ENCODE data around the gene CHRNA9. TPM values are rescaled to one million over a fixed set of nuclear protein-coding genes. Genes with fewer than 3 reads are reported as not detected.

Gene CHRNA9
- total and polyA plus RNA-seq, 2 of the 13 experiments (the other 11 are each of a cell fraction or from before 2014, with no cell fraction given), result not detected

GRCh38 chr4:40350627-40351227 lies 15.6 kb downstream of the CHRNA9 start (continued):
- TF ChIP-seq ZNF10 (CRISPR knock-in tag; IDR thresholded peaks at IDR 0.05; ENCODE audit: borderline replicate concordance, low read depth) (no peak), POGZ (CRISPR knock-in tag; IDR thresholded peaks at IDR 0.05) (no peak)

GRCh38 chr4:40354158-40354557 lies 19.0 kb downstream of the CHRNA9 start:
- Histone ChIP-seq H3K79me2 (ENCODE audit: insufficient read depth, low read length) (no peaks in the 10 kb centered on the region), H3K4me2 (ENCODE audit: low read depth, low read length) (no peak overlapping the region), H4K20me1 (ENCODE audit: insufficient read depth, low read length) (no peaks in the 10 kb centered on the region), H3K27ac (ENCODE audit: extremely low read length, insufficient read depth, low read length) (no peak overlapping the region), H3K4me3 (replicated peaks in 1 of 3; ENCODE audit: insufficient read depth in 1 of 3, low read depth in 2 of 3, low read length in 3 of 3) (no peak overlapping the region), H3K36me3 (replicated peaks in 1 of 2; ENCODE audit: control insufficient read depth in 1 of 2, insufficient read depth in 2 of 2, low read length in 2 of 2) (no peaks in the 10 kb centered on the region), H3K9me3 (ENCODE audit: low read length) (no peaks in the 10 kb centered on the region), H3K9ac (ENCODE audit: insufficient read depth, low read depth, low read length) (no peak overlapping the region), H2AFZ (ENCODE audit: low read length) (no peak overlapping the region), H3K27me3 (ENCODE audit: control insufficient read depth in 1 of 2, insufficient read depth in 2 of 2, low read length in 2 of 2) (no peaks in the 10 kb centered on the region), H3K4me1 (ENCODE audit: insufficient read depth, low read length) (no peaks in the 10 kb centered on the region)
- in situ Hi-C loops (cut with HindIII; ENCODE audit: extremely low pct_ligation_motif_present, low pct_unique_long_range_greater_than_20kb), result no loop called here
- CTCF ChIA-PET (ENCODE audit: low intra/inter-chr PET ratio, low total read pairs), result no interaction called here
- FAIRE-seq (no peak), DNase-seq (ENCODE audit: low spot score) (no peak), ATAC-seq (no peak)
- POLR2A ChIA-PET, result no interaction called here
- no TSS peak for BruUV-seq (replicated peaks)
- no peak for TF ChIP-seq ZIK1 (CRISPR knock-in tag; IDR thresholded peaks at IDR 0.05; ENCODE audit: borderline replicate concordance, low read depth)
- no peak for TF ChIP-seq SKI (IDR thresholded peaks at IDR 0.05; ENCODE audit: partially characterized antibody)
- TF ChIP-seq ZNF713 (CRISPR knock-in tag; IDR thresholded peaks at IDR 0.05), result no peak
- peak in 1 of 2 experiments; percentile 56; a peak in 2 of 4 replicates for TF ChIP-seq MAFK (conservative IDR thresholded peaks at IDR 0.05 in 1 of 2, IDR thresholded peaks at IDR 0.05 in 1 of 2; ENCODE audit: low read length in 2 of 2)
- 0 out of 2 replicates have a peak, but pooled peaks have one; percentile 16 for TF ChIP-seq MAFF (IDR thresholded peaks at IDR 0.05; ENCODE audit: low read depth, low read length)
- intact Hi-C loops (cut with micrococcal nuclease; ENCODE audit: unreplicated experiment), result no loop called here
- 69% methylated on average over 11 of the region's 11 CpGs for WGBS (ENCODE audit: low lambda C conversion rate)

- Histone ChIP-seq H3K4me2 (ENCODE audit: low read depth, low read length) (no peak overlapping the region), H3K9ac (ENCODE audit: insufficient read depth, low read depth, low read length) (no peak overlapping the region), H3K79me2 (ENCODE audit: insufficient read depth, low read length) (no peaks in the 10 kb centered on the region), H3K4me1 (ENCODE audit: insufficient read depth, low read length) (no peaks in the 10 kb centered on the region), H2AFZ (ENCODE audit: low read length) (no peak overlapping the region), H3K27me3 (ENCODE audit: control insufficient read depth in 1 of 2, insufficient read depth in 2 of 2, low read length in 2 of 2) (no peaks in the 10 kb centered on the region), H3K9me3 (ENCODE audit: low read length) (no peaks in the 10 kb centered on the region), H3K36me3 (replicated peaks in 1 of 2; ENCODE audit: control insufficient read depth in 1 of 2, insufficient read depth in 2 of 2, low read length in 2 of 2) (no peaks in the 10 kb centered on the region), H4K20me1 (ENCODE audit: insufficient read depth, low read length) (no peaks in the 10 kb centered on the region), H3K4me3 (replicated peaks in 1 of 3; ENCODE audit: insufficient read depth in 1 of 3, low read depth in 2 of 3, low read length in 3 of 3) (no peak overlapping the region), H3K27ac (ENCODE audit: extremely low read length, insufficient read depth, low read length) (no peak overlapping the region)
- ATAC-seq (no peak), FAIRE-seq (no peak), DNase-seq (ENCODE audit: low spot score) (no peak)
- ChIA-PET POLR2A (no interaction called here), CTCF (ENCODE audit: low intra/inter-chr PET ratio, low total read pairs) (no interaction called here)
- WGBS (ENCODE audit: low lambda C conversion rate), result 35% methylated on average over 5 of the region's 5 CpGs
- in situ Hi-C loops (cut with HindIII; ENCODE audit: extremely low pct_ligation_motif_present, low pct_unique_long_range_greater_than_20kb) (no loop called here), intact Hi-C loops (cut with micrococcal nuclease; ENCODE audit: unreplicated experiment) (no loop called here)
- BruUV-seq (replicated peaks), result no TSS peak
- TF ChIP-seq GLMP (CRISPR knock-in tag; IDR thresholded peaks at IDR 0.05; ENCODE audit: borderline replicate concordance) (no peak), TGIF2 (CRISPR knock-in tag; IDR thresholded peaks at IDR 0.05) (no peak), ONECUT2 (CRISPR knock-in tag; IDR thresholded peaks at IDR 0.05) (no peak), DBP (CRISPR knock-in tag; IDR thresholded peaks at IDR 0.05; ENCODE audit: not compliant biosample characterization) (no peak), ZEB1 (IDR thresholded peaks at IDR 0.05; ENCODE audit: insufficient replicate concordance, low read depth) (no peak), SALL2 (CRISPR knock-in tag; IDR thresholded peaks at IDR 0.05) (no peak)
These were observed 20.0 kb downstream of the CHRNA9 start for GRCh38 chr4:40355131-40355530.
